Tibial nerve (tissue), 4 donors: ENCODE measurements around the gene FANCG. TPM values are rescaled to one million over a fixed set of nuclear protein-coding genes. Genes with fewer than 3 reads are reported as not detected.

Experiments
- DNase-seq, 2 donors: peaks; one replicate each; pipeline ENCODE4 v3.0.0-alpha.2; 2019; ENCODE audit warnings: low spot score in 2 of 2
- H3K27ac ChIP-seq, 4 donors: fragments of 200-600 bp; sonication (generic) in 3 of 4; one replicate each; pipeline ENCODE4 v1.5.1; 2017 to 2019; ENCODE audit warnings: mild to moderate bottlenecking in 1 of 4
- H3K27me3 ChIP-seq, 2 donors: fragments of 200-600 bp; sonication (generic) in 1 of 2; one replicate each; pipeline versions ENCODE4 v1.5.1 to v1.6.0; 2017 to 2019
- H3K36me3 ChIP-seq, 3 donors: fragments of 200-600 bp; sonication (generic); one replicate each; pipeline ENCODE4 v1.5.1; 2018 to 2019
- H3K4me1 ChIP-seq, 4 donors: fragments of 200-600 bp; sonication (generic) in 3 of 4; one replicate each; pipeline ENCODE4 v1.5.1; 2017 to 2019
- H3K4me3 ChIP-seq, 4 donors: fragments of 200-600 bp; sonication (generic) in 3 of 4; one replicate each; pipeline ENCODE4 v1.5.1; 2017 to 2019; ENCODE audit warnings: mild to moderate bottlenecking in 1 of 4, moderate library complexity in 1 of 4
- H3K9me3 ChIP-seq, 4 donors: fragments of 200-600 bp; sonication (generic) in 3 of 4; one replicate each; pipeline ENCODE4 v1.5.1; 2017 to 2019
- CTCF ChIP-seq, 5 experiments: fragments of 200-600 bp in 3 of 5; fragments of 450-650 bp in 2 of 5; sonication (generic) in 3 of 5; IDR thresholded peaks; one replicate each; pipeline ENCODE4 v1.5.1; 2016 to 2019; ENCODE audit warnings: antibody characterized with exemption in 5 of 5, mild to moderate bottlenecking in 3 of 5, moderate library complexity in 2 of 5
- EP300 ChIP-seq, 2 donors: sonication (generic); formaldehyde crosslinking; IDR thresholded peaks; one replicate each; pipeline ENCODE4 v1.6.1; 2017; ENCODE audit warnings: antibody characterized with exemption in 2 of 2, mild to moderate bottlenecking in 1 of 2
- POLR2A ChIP-seq, 2 donors: fragments of 450-650 bp; IDR thresholded peaks; one replicate each; pipeline ENCODE4 v1.6.1; 2017; ENCODE audit warnings: antibody characterized with exemption in 2 of 2, mild to moderate bottlenecking in 2 of 2, moderate library complexity in 2 of 2
- WGBS, 2 donors: methylation state at CpG; one replicate each; pipeline ENCODE4 v1.1.5; 2018; 5-methylcytosine and 5-hydroxymethylcytosine counted together
- total RNA-seq, 4 donors: library from RNA; depleted of rRNA; stranded (reverse); fragments of >200 nt; gene quantifications; one replicate each; pipeline ENCODE4 v1.1.0, GENCODE V29; 2016

The FANCG gene
- total RNA-seq, 4 donors from 2014 or later: 14.4 to 30.8 (median 20.8) TPM

GRCh38 chr9:35060548-35061207 lies 19.1 kb downstream of the FANCG start:
- H3K9me3 ChIP-seq: no peaks in the 10 kb centered on the region
- no peaks in the 10 kb centered on the region for H3K4me1 ChIP-seq
- TF ChIP-seq EP300 (IDR thresholded peaks at IDR 0.05) (no peak), CTCF (IDR thresholded peaks at IDR 0.05) (no peak), POLR2A (IDR thresholded peaks at IDR 0.05) (no peak)
- no peak overlapping the region for H3K4me3 ChIP-seq
- peaks cover 14 to 100% (median 85%) of the 10 kb centered on the region in 3 donors for H3K36me3 ChIP-seq
- WGBS, 2 donors: 94 to 95% methylated on average over 11 of the region's 11 CpGs
- no peak for DNase-seq
- H3K27ac ChIP-seq: no peak overlapping the region
- no peaks in the 10 kb centered on the region for H3K27me3 ChIP-seq

GRCh38 chr9:35059438-35059837 lies 20.3 kb downstream of the FANCG start:
- TF ChIP-seq POLR2A (IDR thresholded peaks at IDR 0.05): no peak
- TF ChIP-seq EP300 (IDR thresholded peaks at IDR 0.05): no peak
- no peak for TF ChIP-seq CTCF (IDR thresholded peaks at IDR 0.05)
- 94 to 96% methylated on average over 10 of the region's 10 CpGs for WGBS, 2 donors
- peaks cover 14 to 100% (median 73%) of the 10 kb centered on the region in 3 donors for H3K36me3 ChIP-seq

GRCh38 chr9:35057271-35057620 lies 22.5 kb downstream of the FANCG start:
- no peaks in the 10 kb centered on the region for H3K27me3 ChIP-seq
- WGBS, 2 donors: 97 to 98% methylated on average over 8 of the region's 8 CpGs
- no peak overlapping the region for H3K4me3 ChIP-seq
- TF ChIP-seq CTCF (IDR thresholded peaks at IDR 0.05) (no peak), POLR2A (IDR thresholded peaks at IDR 0.05) (no peak), EP300 (IDR thresholded peaks at IDR 0.05) (no peak)
- no peak overlapping the region for H3K27ac ChIP-seq
- no peaks in the 10 kb centered on the region for H3K4me1 ChIP-seq
- H3K9me3 ChIP-seq: no peaks in the 10 kb centered on the region
- peaks cover 14 to 99% (median 52%) of the 10 kb centered on the region in 3 donors for H3K36me3 ChIP-seq
- no peak for DNase-seq

More at GRCh38 chr9:35059438-35059837, 20.3 kb downstream of the FANCG start:
- Histone ChIP-seq H3K4me1 (no peaks in the 10 kb centered on the region), H3K27ac (no peak overlapping the region), H3K9me3 (no peaks in the 10 kb centered on the region), H3K27me3 (no peaks in the 10 kb centered on the region), H3K4me3 (no peak overlapping the region)
- no peak for DNase-seq

- H3K9me3 ChIP-seq: no peaks in the 10 kb centered on the region
- H3K27ac ChIP-seq: no peak overlapping the region
- H3K36me3 ChIP-seq: peaks cover 9 to 99% (median 47%) of the 10 kb centered on the region in 3 donors
- 93% methylated on average over 9 of the region's 9 CpGs for WGBS, 2 donors
- no peaks in the 10 kb centered on the region for H3K27me3 ChIP-seq
- H3K4me1 ChIP-seq: no peaks in the 10 kb centered on the region
- no peak for TF ChIP-seq POLR2A (IDR thresholded peaks at IDR 0.05)
- TF ChIP-seq EP300 (IDR thresholded peaks at IDR 0.05): no peak
- TF ChIP-seq CTCF (IDR thresholded peaks at IDR 0.05): no peak
- no peak for DNase-seq
- H3K4me3 ChIP-seq: no peak overlapping the region
Measured at GRCh38 chr9:35056571-35057270, 23.0 kb downstream of the FANCG start.
